Stimulated activated CD4-positive, alpha-beta T cell treated with anti-CD3 and anti-CD28 coated beads, Interleukin-12 subunit alpha, Interleukin-12 subunit beta, amount 100 ng/mL, for 48 hours (primary cell): ENCODE data around the gene GLDC.
"Not testable (repeated sequence)": the region's sequence is repeated elsewhere in the genome, so short reads cannot be mapped to it uniquely, and the experiment has no call there.

ENCODE experiments used
- DNase-seq, 3 donors: peaks; one replicate each; pipeline ENCODE4 v3.0.0-alpha.2; 2020; ENCODE audit warnings: low read depth in 2 of 3, low spot score in 1 of 3

GLDC gene

DNA sequence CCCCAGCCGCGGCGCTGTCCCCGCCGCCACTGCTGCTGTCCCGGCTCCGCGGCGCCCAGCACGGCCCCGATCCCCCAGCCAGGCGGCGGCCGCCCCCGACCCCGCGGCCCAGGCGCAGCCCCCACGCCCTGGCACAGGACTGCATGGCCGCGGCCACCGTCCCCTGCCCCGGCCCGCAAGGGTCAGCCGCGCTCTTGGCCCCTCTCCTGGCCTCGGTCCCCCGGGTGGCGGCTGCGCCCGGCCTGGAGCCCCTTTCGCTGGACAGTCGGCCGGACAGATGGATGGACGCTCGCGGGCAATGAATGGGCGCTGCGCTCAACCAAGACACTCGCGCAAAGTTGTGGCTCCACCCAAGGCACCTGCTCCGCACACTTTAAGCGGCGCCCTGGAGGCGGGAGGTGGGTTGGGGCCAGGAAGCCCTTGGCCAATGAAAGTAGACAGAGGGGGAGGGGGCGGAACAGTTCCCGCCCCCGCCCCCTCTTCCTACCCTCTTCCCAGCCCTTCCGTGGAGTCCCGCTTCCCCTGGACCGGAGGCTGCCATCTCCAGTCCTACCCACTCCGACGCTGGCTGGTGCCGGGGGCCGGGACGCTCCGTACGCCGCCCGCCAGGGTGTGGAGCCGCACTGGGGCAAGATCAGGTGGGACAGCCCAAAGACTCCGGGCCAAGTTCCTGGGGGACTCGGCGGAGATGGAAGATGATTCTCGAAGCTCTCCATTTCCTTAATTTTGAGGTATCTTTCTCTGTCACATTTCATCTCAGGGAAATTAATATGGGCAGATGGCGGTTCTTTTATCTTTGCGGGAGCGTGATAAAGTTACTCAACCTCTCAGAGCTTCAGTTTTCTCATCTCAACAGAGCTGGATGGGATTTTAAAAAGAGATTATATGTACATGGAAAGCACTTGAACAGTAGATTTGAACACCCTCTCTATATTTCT is at the start of gene GLDC:
TSS of gene GLDC (minus strand) at position 375 of the 938 bp plus-strand sequence. CDS start at position 145, 230 bp downstream.
- peak; percentile 8 to 51 (median 33) for DNase-seq

- DNase-seq = no peak
Observed at GRCh38 chr9:6692881-6693361, 47.4 kb upstream of the GLDC start.

GRCh38 chr9:6692433-6692832 is 46.9 kb upstream of the GLDC start:
- DNase-seq = no peak

DNA sequence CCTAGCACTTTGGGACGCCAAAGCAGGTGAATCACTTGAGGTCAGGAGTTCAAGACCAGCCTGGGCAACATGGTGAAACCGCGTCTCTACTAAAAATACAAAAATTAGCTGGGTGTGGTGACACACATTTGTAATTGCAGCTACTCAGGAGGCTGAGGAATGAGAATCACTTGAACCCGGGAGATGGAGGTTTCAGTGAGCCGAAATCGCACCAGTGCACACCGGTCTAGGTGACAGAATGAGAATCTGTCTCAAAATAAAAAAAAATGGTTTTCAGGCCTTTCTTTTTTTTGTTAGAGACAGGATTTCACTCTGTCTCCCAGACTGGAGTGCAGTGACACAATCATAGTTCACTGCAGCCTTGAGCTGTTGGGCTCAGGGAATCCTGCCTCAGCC is 45.1 kb upstream of the GLDC start:
- not testable (repeated sequence) for DNase-seq

DNA sequence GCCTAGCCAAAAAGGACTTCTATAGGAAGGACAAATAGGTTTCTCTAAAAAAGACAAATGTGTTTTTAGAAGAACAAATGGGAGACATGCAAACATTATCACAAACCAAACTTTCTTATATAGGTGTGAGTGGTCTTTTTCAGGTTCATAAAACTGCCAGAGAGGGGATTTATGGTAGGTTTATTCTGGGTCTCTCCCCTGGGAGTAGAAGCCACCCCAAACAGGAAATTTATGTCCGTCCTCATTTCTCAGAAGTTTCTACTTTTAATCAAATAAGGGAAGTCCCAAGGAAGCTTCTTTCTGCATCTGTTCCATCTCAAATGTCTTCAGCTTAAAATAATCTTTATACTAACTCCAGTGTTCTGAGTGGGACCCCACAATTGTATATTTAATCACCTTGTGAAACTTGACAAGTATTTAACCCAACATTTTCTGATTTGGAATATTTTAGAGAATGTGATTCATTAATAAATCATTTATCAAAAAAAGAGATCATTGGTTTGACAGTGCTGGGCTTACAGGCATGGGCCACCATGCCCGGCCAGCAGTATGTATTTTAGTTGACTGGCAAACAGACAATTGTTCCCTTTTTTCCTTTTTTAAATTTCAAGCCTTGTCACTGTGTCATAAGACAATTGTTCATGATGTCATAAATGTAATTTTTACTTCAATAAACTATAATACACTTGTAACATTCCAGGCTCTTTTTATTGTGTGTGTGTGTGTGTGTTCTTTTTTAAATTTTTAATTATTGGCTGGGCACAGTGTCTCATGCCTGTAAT is 44.6 kb upstream of the GLDC start:
- no peak for DNase-seq

DNA sequence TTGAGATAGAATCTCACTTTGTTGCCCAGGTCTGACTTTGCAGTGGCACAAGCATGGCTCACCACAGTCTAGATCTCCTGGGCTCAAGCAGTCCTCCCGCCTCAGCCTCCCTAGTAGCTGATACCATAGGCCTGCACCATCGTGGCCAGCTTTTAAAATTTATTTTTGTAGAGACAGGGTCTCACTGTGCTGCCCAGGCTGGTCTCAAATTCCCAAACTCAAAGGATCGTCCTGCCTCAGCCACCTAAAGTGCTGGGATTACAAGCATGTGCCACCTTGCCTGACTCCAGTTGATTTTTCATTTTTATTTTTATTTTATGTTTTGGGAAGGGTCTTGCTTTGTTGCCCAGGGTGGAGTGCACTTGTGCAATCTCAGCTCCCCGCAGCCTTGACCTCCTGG is 41.7 kb upstream of the GLDC start:
- DNase-seq = no peak

DNA sequence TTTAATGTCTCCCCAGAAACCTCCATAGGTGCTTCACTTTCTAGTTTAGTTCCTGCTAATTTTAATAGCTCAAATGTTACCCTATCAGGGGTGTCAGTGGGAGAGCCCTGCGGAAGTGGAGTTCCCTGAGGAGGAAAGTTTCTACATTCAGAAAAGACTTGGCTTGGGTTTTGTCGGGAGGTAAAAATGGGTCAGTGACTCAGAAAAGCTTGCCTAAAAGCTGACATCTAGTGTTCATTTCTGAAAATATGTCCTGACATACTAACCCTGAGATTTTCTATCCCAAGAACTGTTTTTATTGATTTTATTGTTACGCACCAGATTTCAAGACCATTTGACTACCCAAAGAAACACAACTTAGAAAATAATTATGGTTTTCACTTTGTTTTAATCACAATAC is 40.9 kb upstream of the GLDC start:
- DNase-seq = no peak

GRCh38 chr9:6681957-6682501 is 36.5 kb upstream of the GLDC start:
- no peak for DNase-seq

- peak; percentile 82 to 92 (median 89) for DNase-seq
Observed at GRCh38 chr9:6681147-6681956, 35.8 kb upstream of the GLDC start.

DNA sequence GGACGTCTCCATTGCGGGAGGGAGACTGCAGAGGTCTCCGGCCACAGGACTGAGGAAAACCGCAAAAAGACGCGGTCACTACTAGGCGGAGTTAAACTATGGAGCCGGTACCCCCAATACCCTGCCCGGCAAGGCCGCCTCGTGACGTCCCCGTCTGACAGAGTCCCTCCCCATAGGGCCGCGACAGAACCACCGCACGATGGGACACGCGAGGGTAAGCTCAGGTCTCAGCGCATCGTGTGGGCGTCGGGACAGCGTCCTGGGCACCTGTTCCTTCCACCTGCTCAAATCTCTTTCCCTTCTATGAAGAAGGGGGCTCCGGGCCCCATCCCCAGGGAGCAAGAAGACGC is 35.2 kb upstream of the GLDC start:
- peak in 2 of 3 donors; percentile 69 for DNase-seq

- DNase-seq = no peak
Observed at GRCh38 chr9:6677803-6678202, 32.3 kb upstream of the GLDC start.

DNA sequence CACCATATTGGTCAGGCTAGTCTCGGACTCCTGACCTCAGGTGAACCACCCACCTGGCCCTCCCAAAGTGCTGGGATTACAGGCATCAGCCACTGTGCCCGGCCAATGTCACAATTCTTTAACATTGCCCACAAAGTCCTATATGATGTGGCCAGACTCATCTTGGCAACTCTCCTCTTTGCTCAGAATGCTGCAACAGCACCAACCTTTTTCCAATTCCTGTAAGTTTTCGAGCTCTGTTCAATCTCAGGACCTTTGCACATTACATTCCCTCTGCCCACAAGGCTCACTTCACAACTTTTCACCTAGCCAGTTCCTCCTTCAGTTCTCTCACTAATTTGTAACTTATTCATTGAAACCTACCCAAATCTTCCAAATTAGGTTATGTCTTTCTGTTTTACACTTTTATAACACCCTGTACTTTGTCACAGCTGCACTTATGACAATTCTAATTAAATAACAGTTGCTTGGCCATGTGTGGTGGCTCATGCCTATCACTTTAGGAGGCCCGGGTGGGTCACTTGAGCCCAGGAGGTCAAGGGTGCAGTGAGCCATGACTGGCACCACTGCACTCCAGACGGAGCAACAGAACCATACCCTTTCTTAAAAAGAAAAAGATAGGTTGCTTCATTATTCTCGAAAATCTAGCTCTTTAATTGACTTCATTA is 30.9 kb upstream of the GLDC start:
- no peak for DNase-seq

GRCh38 chr9:6675268-6675667 is 29.7 kb upstream of the GLDC start:
- no peak for DNase-seq

DNA sequence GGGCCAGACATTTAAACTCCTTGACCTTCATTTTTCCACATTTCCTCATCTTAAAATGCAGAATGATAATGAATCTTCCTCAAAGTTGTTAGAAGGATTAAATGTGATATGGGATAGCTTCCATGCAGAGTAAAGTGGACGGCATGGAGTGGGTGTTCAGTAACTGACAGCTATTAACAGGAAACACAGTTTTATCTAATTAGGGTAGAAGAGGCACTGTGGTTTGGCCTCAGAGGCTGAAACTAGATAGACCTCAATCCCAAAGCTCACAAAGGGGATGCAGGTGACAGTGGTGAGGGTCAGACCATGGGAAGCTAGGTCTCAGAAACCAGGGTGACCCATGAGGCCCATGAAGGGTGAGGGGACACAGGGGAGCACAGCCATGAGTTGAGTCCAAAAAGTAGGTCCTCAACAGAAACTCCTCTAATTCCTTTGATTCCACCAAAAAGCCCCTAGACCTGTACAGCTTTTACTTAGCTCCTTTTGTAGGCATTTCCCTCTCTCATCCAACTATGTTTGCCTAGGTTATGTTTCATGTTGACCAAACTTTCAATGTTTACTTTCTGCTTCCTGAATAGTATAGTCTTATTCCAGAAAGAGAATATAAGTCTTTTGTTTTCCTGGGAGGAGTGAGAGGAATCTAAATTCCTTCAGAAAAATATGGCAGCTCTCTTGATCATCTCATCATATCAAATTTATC is 27.9 kb upstream of the GLDC start:
- no peak for DNase-seq

DNA sequence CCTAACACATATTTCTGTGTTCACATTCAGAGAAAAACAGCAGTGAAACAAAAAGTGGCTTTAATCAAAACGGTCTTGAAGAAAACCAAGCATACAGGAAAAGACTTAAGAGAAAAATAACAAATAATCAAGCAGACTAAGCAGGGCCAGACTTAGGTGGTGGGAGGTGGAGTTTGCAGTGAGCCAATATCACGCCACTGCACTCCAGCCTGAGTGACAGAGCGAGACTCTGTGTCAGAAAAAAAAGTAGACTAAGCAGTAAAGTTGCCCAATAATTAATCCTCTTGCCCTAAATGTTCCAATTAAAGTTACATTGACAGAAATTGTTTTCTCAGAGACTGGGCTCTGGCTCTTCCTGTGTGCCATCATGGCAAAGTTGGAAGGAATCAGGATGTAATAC is 26.6 kb upstream of the GLDC start:
- DNase-seq = no peak

- DNase-seq = no peak
Observed at GRCh38 chr9:6671416-6671815, 25.9 kb upstream of the GLDC start.

DNA sequence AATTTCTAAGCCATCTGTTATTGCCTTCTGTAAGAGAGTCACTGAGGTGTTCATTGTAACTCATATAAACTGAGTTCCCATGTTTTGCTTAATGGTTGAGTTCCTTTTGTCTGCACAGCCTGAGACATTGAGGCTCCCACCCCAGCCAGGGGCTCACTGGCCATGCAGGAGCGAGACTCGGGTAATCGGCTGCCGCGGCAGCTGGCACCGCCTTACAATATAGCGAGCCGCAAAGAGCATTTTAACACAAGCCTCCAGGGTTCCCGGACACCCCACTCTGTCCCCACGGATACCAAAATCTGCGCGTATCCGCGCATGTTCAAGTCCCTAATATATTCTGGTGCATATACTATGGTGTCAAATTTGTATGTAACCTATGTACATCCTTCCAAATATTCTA is 24.4 kb upstream of the GLDC start:
- no peak for DNase-seq

DNA sequence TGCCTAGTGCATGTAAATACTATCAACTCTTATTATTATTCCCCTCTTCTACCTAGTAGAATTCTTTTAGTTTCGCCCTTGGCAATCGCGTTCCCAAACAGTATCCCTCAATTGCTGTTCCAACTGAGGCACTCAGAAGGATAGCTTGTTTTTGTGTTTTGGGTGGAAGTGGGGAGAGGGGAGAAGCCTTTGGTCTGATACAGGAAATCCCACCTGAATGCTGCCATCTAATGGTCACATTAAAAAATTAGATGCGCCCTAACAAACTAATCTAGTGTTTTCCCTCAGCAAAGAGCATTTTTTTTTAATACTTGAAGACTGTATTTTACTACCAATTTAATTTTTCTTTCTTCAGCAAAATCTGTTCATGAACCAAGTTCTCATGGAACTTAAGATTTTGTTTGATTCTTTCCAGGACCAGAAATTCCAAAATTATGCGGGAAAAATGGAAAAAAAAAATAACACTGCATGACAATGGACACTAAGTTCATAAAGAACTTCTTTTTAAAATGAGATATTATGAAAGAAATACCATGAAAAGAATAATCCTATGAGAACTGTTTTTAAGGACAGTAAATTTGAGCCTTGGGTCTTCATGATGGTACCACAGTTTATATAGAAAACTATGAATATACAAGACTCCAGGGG is 22.2 kb upstream of the GLDC start:
- no peak for DNase-seq

- no peak for DNase-seq
Observed at GRCh38 chr9:6667080-6667479, 21.6 kb upstream of the GLDC start.
